IPS-18a (cell line): ENCODE data around the gene APLP1.

Source experiments
- H3K27ac ChIP-seq: one replicate; pipeline ENCODE4 v1.5.1; 2013; ENCODE audit warnings: low read length
- H3K27me3 ChIP-seq: one replicate; pipeline ENCODE4 v1.6.1; 2013; ENCODE audit warnings: mild to moderate bottlenecking, low read length; ENCODE audit not compliant: control insufficient read depth, insufficient read depth
- H3K36me3 ChIP-seq: one replicate; pipeline ENCODE4 v1.6.1; 2013; ENCODE audit warnings: low read depth, low read length; ENCODE audit not compliant: control insufficient read depth
- H3K4me1 ChIP-seq: one replicate; pipeline ENCODE4 v1.6.1; 2013; ENCODE audit warnings: low read depth, low read length; ENCODE audit not compliant: control insufficient read depth
- H3K4me3 ChIP-seq: one replicate; pipeline ENCODE4 v1.5.1; 2013; ENCODE audit warnings: low read length
- H3K9ac ChIP-seq: one replicate; pipeline ENCODE4 v1.6.1; 2013; ENCODE audit warnings: mild to moderate bottlenecking, low read length, moderate library complexity
- H3K9me3 ChIP-seq: one replicate; pipeline ENCODE4 v1.6.1; 2013; ENCODE audit warnings: low read depth, low read length; ENCODE audit not compliant: control insufficient read depth

The APLP1 gene

GRCh38 chr19:35911173-35911572 lies 42.8 kb downstream of the APLP1 start:
- no peak overlapping the region for H3K4me3 ChIP-seq
- H3K9ac ChIP-seq, result no peak overlapping the region
- H3K36me3 ChIP-seq, result no peaks in the 10 kb centered on the region
- no peak overlapping the region for H3K27ac ChIP-seq
- H3K4me1 ChIP-seq, result no peaks in the 10 kb centered on the region
- H3K9me3 ChIP-seq, result no peaks in the 10 kb centered on the region
- no peaks in the 10 kb centered on the region for H3K27me3 ChIP-seq

GRCh38 chr19:35911790-35912189 lies 43.4 kb downstream of the APLP1 start:
- Histone ChIP-seq H3K9me3 (no peaks in the 10 kb centered on the region), H3K27ac (no peak overlapping the region), H3K4me1 (no peaks in the 10 kb centered on the region), H3K27me3 (no peaks in the 10 kb centered on the region), H3K9ac (no peak overlapping the region), H3K4me3 (no peak overlapping the region), H3K36me3 (no peaks in the 10 kb centered on the region)

DNA sequence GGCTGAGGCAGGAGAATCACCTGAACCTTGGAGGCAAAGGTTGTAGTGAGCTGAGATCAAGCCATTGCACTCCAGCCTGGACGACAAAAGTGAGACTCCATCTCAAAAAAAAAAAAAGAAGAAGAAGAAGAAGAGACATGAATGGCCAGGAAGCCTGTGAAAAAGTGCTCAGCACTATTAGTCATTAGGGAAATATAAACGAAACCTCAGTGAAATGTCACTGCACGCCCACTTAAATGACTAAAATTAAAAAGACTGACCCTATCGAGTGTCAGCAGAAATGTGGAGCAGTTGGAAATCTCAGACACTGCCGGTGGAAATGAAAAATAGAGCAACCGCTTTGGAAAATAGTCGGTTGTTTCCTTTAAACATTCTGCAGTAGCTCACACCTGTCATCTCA lies 45.2 kb downstream of the APLP1 start:
- Histone ChIP-seq H3K4me3 (no peak overlapping the region), H3K27ac (no peak overlapping the region), H3K9me3 (no peaks in the 10 kb centered on the region), H3K9ac (no peak overlapping the region), H3K27me3 (no peaks in the 10 kb centered on the region), H3K4me1 (no peaks in the 10 kb centered on the region), H3K36me3 (no peaks in the 10 kb centered on the region)

GRCh38 chr19:35915443-35915842 lies 47.1 kb downstream of the APLP1 start:
- H3K36me3 ChIP-seq, result no peaks in the 10 kb centered on the region
- H3K9me3 ChIP-seq, result no peaks in the 10 kb centered on the region

DNA sequence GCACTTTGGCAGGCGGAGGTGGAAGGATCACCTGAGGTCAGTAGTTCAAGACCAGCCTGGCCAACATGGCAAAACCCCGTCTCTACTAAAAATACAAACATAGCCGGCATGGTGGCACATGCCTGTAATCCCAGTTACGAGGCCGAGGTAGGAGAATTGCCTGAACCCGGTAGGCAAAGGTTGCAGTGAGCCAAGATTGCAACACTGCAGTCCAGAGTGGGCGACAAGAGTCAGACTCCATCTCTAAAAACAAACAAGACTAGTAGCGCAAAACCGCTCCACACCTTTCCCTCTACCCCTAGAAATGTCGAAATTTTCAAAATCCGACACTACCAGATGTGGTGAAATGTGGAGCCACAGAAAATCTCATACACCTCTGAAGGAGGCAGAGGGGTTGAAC lies 50.9 kb downstream of the APLP1 start:
- Histone ChIP-seq H3K4me1 (no peaks in the 10 kb centered on the region), H3K9ac (no peak overlapping the region), H3K27ac (no peak overlapping the region), H3K9me3 (no peaks in the 10 kb centered on the region), H3K4me3 (no peak overlapping the region), H3K36me3 (no peaks in the 10 kb centered on the region), H3K27me3 (no peaks in the 10 kb centered on the region)

More at GRCh38 chr19:35915443-35915842, 47.1 kb downstream of the APLP1 start:
- Histone ChIP-seq H3K27me3 (no peaks in the 10 kb centered on the region), H3K4me1 (no peaks in the 10 kb centered on the region), H3K9ac (no peak overlapping the region), H3K27ac (no peak overlapping the region), H3K4me3 (no peak overlapping the region)

GRCh38 chr19:35921012-35921411 lies 52.6 kb downstream of the APLP1 start:
- Histone ChIP-seq H3K9ac (no peak overlapping the region), H3K27ac (no peak overlapping the region), H3K36me3 (no peaks in the 10 kb centered on the region), H3K4me1 (no peaks in the 10 kb centered on the region), H3K27me3 (no peaks in the 10 kb centered on the region), H3K4me3 (no peak overlapping the region), H3K9me3 (no peaks in the 10 kb centered on the region)

DNA sequence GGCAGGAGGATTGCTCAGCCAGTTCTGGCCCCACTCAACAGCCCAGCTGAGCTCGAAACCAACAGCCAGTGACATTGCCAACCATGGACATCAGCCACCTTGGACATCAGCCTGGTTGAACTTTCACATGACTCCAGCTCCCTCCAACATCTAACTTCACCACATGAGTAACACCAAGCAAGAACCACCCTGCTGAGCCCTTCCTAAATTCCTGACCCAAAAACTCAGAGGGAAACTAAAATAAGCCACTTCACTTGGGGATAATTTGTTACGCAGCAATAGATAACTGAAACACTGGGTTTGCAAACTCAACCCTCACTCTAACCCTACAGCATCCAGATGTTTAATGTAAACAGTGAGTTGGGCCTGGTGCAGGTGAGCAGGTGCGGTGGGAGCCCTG lies 57.1 kb downstream of the APLP1 start:
- H3K4me1 ChIP-seq, result no peaks in the 10 kb centered on the region
- H3K27me3 ChIP-seq, result no peaks in the 10 kb centered on the region
- no peak overlapping the region for H3K4me3 ChIP-seq
- no peaks in the 10 kb centered on the region for H3K36me3 ChIP-seq
- H3K27ac ChIP-seq, result no peak overlapping the region
- no peaks in the 10 kb centered on the region for H3K9me3 ChIP-seq
- H3K9ac ChIP-seq, result no peak overlapping the region

GRCh38 chr19:35928507-35928906 lies 60.1 kb downstream of the APLP1 start:
- Histone ChIP-seq H3K9ac (no peak overlapping the region), H3K27ac (no peak overlapping the region), H3K4me3 (no peak overlapping the region), H3K9me3 (no peaks in the 10 kb centered on the region), H3K4me1 (peaks cover 13% of the 10 kb centered on the region), H3K27me3 (no peaks in the 10 kb centered on the region), H3K36me3 (no peaks in the 10 kb centered on the region)
